GM19395 (cell line): Measurements from ENCODE around the gene CACNA1G.

Source experiments
- ATAC-seq: cut with Tn5 transposase; IDR thresholded peaks from one replicate; pipeline ENCODE4 v1.9.1; 2021; ENCODE audit warnings: mild to moderate bottlenecking, moderate library complexity; ENCODE audit not compliant: unreplicated experiment

The CACNA1G gene

GRCh38 chr17:50630524-50631194 lies 70.1 kb downstream of the CACNA1G start:
- no peak for ATAC-seq

GRCh38 chr17:50631195-50631907 lies 70.8 kb downstream of the CACNA1G start:
- ATAC-seq: no peak

- ATAC-seq: no peak
Observed at GRCh38 chr17:50631908-50632571, 71.5 kb downstream of the CACNA1G start.

- no peak for ATAC-seq
Observed at GRCh38 chr17:50632637-50633036, 72.1 kb downstream of the CACNA1G start.

GRCh38 chr17:50633683-50634082 lies 73.2 kb downstream of the CACNA1G start:
- no peak for ATAC-seq

GRCh38 chr17:50634224-50634914 lies 73.9 kb downstream of the CACNA1G start, which contains the start of gene ABCC3:
TSS of gene ABCC3 (plus strand) at chr17:50634881. CDS start at chr17:50634937, 56 bp downstream.
- no peak for ATAC-seq

- ATAC-seq: no peak
Observed at GRCh38 chr17:50634915-50635731, 74.6 kb downstream of the CACNA1G start.

- ATAC-seq: no peak
Observed at GRCh38 chr17:50635732-50635981, 75.1 kb downstream of the CACNA1G start.

GRCh38 chr17:50635982-50636803 lies 75.7 kb downstream of the CACNA1G start:
- no peak for ATAC-seq

GRCh38 chr17:50636804-50637195 lies 76.3 kb downstream of the CACNA1G start:
- no peak for ATAC-seq

- ATAC-seq: no peak
Observed at GRCh38 chr17:50637829-50638605, 77.5 kb downstream of the CACNA1G start.

- no peak for ATAC-seq
Observed at GRCh38 chr17:50638606-50638965, 78.1 kb downstream of the CACNA1G start.

- no peak for ATAC-seq
Observed at GRCh38 chr17:50638966-50639713, 78.6 kb downstream of the CACNA1G start.

- no peak for ATAC-seq
Observed at GRCh38 chr17:50640686-50641351, 80.3 kb downstream of the CACNA1G start.

- ATAC-seq: no peak
Observed at GRCh38 chr17:50641357-50641756, 80.8 kb downstream of the CACNA1G start.

- ATAC-seq: no peak
Observed at GRCh38 chr17:50642071-50642721, 81.7 kb downstream of the CACNA1G start.
